Islet precursor cell (in vitro differentiated cells): ENCODE measurements around the gene ANKRD33.

Experiments used
- DNase-seq: peaks from one replicate; pipeline ENCODE4 v3.0.0-alpha.2; 2018

The ANKRD33 gene, protein sequence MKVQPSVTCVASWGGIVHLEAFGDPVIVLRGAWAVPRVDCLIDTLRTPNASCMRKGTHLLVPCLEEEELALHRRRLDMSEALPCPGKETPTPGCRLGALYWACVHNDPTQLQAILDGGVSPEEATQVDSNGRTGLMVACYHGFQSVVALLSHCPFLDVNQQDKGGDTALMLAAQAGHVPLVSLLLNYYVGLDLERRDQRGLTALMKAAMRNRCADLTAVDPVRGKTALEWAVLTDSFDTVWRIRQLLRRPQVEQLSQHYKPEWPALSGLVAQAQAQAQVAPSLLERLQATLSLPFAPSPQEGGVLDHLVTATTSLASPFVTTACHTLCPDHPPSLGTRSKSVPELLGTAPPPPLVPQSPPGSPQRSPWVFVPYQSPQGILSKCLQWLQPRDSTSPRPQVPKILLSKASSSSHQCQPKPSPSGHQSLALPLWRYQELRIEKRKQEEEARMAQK

DNA sequence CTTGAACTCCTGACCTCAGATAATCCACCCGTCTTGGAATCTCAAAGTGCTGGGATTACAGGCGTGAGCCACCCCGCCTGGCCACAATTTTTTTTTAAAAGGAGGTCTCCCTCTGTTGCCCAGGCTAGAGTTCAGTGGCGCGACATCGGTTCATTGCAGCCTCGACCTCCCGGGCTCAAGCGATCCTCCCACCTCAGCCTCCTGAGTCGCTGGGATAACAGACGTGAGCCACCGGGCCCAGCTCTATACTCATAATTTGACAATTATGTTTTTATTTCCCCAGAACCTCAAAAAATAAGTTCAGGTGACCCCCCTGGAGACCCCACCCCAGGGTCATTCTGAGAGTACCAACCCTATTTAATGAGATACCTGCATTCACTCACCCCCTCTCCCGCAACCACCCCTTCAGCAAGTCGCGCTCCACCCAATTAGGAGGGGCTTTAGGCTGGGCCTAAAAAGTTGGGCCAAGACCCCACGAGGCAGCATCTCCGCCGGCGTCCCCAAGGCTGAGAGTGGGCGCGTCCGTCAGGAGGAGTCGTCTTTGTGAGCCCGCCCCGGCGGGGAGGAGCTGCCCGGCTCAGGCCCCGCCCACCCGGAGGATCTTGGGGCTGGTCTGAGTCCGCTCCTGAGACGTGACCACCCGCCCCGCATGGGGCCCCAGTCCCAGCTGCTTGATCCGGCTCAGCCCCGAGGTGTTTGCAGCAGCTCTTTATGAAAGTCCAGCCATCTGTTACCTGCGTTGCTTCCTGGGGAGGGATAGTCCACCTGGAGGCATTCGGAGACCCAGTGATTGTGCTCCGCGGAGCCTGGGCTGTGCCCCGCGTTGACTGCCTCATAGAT is at the start of gene ANKRD33:
Gene ANKRD33 (plus strand): TSS at position 628 of the 840 bp plus-strand sequence. CDS start 84 bp downstream, at position 712.
- DNase-seq: peak; percentile 95

DNA sequence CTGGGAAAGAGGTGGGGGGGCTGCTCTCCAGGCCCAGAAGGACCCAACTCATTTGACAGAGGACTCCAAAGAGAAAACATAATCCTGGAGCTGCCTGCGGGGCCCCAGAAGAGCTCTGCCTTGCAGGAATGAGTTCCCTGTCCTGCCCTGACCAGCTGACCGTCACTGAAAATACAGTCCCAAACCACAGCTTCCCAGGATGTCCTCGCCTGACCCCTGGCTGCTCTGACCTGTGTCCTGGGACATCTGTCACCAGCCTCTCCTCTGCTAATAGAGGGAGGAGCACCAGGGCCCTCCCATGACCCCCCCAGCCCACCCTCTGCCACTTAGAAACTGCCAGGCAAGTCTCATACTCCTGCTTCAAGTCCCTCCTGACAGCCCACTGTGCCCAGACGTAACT is 49.1 kb upstream of the ANKRD33 start:
- peak; percentile 69 for DNase-seq

DNA sequence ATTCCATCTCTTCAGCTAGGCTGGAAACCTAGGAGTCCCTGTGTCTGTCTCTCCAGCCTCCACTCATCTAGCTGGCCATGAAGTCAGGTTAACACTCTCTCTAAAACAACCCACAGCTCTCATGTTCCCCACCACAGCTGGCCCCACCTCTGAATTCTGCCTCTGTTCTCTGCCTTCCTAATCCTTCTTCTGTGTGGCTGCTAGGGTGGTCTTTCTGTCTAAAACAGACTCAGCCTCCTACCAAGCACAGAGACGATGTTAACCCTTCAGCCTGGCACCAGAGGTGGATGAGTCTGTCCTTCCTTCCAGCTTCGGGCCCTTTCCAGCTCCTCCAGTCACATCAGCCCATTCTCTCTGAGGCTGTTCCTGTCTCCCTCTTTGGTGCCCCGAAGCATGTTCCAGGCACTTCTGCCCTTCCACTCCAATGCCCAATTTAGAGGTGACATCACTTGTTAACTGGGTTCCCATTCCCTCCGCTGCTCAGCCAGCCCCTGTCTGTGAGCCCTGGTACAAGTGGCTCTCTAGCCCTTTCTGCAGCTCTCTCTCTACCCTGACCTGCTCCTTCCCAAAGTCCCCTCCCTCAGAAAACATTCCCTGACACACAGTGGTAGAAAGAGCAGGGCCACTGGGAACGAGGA is 48.5 kb upstream of the ANKRD33 start:
- peak; percentile 58 for DNase-seq

DNA sequence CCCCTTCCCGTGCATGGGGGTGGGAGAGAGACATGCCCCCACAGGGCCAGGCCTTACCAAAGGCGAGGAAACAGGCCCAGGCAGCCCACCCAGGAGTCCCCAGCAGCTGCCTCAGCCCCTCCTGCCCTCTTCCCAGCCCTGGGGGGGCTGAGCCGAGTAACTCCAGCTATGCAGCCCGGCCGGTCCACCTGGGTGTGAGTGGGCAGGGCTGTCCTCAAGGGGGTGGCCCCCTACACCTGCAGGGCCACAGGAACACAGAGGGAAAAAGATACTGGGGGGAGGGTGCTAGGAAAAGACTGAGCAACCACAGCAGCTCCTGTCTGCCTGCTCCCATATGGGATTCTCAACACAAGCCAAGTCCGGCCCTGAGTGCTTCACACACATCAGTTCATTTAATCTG is 46.9 kb upstream of the ANKRD33 start:
- peak; percentile 59 for DNase-seq

DNA sequence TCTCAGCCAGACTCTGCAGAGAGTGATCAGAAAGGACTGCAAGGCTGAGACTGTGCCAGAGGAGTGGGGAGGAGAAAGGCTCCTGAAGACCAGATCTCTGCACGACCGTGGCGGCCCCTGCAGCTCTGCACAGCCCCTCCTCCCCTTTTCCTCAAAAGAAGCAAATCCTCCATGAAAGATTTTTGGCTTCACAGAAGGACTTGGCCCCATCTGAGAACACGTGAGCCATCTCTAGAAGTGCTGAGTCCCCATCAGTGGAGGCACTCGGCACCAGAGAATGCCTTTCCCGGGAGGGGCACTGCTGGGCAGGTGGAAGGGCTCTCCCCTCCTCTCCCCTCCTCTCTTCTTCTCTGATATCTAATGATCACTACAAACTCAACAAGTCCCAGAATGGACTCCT is 46.2 kb upstream of the ANKRD33 start:
- no peak for DNase-seq

DNA sequence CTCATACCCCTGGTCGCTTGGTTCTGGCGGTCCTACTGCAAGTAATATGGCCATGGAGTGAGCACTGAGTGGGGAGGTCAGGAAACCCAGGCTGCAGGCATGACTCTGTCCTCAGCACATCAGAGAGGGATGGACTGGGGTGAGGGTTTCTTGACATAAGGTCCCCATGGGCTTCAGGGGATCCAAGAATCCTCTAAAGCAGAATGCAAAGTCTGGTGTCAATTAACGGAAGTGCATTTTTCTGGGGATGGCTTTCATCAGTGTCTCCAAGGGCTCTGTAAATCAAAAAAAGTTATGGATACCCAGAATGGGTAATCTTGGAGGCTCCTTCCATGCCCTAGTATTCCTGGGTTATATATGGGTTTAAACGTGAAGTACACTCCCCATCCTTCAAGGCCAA is 43.0 kb upstream of the ANKRD33 start:
- DNase-seq: no peak

DNA sequence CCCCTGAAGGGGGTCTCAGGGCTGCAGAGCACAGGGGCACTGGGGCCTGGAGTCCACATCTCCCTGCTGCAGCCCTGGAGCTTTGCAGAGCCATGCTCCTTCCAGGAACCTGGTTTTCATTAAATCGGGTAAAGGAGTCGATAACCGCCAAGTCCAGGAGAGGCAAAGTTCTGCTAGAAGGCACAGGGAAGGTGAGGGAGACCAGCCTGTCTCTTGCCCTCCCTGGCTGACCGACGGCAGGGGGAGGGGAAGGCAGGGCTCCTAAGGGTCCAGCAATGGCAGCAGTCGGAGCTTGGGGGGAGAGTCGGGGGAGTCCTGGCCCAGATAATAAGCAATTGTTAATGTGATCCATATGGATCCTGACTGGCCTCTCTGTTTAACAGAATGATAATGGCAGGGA is 42.4 kb upstream of the ANKRD33 start:
- no peak for DNase-seq

DNA sequence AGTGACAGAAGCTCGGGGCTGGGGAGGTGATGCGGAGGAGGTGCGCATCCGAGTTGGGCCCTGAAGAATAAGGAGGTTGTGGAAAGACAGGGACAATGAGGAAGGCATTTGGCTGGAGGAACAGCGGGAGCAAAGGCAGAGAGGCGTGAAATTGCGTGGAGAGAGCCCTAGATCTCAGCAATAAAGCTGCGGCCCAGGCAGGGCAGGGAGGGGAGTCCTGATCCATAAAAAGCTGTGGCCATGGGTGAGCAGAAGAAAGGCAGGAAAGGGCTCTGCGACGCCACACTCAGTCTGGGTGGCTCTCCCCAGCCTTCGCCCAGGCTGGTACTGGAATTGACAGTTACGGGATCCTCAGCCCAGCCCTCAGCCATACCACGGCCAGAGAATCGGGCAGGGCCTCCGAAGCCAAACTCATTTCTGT is 41.6 kb upstream of the ANKRD33 start:
- peak; percentile 50 for DNase-seq

DNA sequence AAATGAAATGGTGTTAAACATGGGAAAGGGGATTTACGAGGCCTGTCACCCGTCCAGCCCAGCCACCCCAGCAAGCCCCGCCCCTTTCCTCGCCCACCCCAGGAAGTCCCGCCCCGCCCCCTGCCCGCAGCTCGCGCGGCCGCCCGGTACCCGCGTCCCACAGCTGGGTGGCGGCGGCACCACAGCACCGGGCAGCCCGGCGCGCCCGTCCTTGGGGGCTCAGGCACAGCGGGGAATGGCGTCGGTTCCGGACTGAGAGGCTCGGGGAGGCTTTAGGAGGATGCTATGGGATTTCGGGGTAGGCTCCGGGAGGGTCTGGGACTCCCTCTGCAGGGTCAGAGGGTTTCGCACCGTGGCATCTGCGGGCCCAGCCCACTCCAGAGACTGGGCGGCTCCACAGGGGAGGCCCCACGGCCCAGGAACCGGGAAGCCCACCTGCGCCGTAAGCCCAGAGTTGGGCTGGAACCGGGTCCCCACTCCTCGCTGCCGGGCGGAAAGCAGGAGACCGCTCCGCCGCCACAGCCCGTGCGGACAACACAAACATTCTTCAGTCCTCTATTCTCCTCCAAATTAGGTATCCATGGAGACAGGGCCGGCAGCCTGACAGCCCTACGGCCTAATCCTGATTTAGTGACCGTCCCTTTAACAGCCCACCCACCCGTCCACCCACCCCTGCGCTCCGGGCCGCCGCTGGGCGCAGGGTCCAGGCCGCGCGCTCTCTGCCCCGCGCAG is 40.8 kb upstream of the ANKRD33 start:
- DNase-seq: peak; percentile 92

DNA sequence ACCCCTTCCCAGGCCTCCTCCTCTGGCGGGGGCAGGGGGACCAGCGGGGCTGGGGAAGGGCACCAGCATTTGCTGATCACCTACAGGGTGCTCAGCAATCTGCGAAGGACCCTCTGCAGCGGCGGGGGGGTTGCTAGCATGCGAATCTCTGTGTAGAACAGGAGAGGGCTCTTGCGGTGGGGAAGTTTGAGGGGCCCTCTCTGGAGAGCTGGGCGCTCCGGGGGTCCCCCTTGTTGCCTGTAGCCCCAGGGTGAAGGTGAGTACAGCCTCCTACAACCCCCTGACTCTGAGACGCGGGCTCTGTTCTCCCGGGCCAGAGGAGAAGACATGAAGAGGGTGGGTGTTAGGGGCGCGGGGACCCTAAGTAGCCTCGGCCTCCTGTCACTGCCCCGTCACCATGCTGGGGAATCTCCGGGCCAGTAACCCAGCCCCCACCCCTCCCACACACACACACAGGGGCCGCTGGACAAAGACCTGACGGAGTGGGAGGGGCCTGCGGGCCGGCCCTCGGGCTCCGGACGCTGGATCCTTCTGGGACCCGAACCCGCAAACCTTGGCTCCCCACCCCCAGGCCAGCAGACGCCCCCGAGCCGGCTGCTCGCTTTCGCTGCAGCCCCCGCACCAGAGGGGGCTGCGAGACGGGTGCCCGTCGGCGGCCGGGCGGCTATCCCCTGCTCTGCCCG is 40.1 kb upstream of the ANKRD33 start:
- DNase-seq: peak; percentile 88

DNA sequence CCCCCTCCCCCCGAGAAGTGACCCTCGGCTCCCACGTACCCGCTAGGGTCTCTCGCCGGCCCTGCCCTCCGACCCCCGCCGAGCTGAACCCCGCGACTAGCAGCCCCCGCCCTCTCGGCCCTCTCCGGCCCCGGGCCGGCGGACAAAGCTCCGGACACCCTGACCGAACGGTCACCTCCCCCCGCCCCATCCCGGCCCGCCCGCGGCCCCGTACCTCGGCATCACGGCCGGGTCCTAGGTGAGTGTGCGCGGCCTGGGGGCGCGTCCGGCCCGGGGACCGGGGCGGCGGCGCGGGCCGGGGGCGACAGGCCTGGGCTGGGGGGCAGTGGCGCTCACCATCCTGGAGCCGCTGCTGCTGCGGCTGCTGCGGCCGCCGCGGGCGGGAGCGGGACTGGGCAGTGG is 39.6 kb upstream of the ANKRD33 start, which contains the start of gene FIGNL2:
Gene FIGNL2 (minus strand): TSS at position 393 of the 402 bp plus-strand sequence. CDS start 26,305 bp downstream, outside the sequence.
- no peak for DNase-seq

DNA sequence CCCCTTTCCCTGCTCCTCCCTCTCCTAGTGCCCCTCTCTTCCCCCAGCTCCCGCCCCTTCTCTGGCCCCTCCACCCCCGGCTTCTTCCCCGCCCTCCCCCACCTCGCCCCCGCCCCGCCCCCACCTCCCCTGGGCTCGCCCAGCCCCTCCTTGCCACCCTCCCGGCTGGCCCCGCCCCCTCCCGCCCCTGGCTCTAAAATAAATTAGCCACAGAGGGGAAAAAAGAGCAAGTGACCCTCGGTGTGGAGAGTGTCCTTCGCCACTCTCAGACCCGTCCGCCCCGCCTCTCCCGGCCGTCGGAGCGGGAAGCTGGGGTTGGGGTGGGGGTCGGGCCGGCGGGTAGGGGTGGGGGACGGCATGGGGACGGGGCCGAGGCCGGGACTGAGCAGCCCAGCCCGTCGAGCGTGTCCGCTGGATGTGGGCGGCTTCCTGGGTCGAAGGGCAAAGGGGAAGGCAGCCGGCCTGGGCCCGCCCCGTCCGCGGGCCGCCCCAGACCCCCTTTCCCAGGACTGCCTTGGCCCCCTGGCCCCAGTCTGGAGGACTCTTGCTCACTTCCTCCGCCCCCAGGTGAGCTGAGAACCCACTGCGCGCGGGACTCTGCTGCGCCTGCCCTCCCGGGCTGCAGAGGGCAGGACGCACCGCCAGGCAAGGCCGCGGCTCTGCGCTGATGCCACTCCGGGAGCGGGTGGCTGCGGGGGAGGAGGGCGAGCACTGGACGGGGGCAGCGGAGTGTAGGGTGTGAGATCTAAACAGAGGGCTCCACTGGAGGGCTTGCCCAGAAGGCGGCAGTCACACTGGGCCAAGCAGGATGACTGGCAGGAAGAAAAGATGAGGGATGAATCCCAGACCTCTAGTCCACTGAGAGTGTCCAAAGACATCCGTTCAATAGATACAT is 38.8 kb upstream of the ANKRD33 start:
- peak; percentile 92 for DNase-seq

DNA sequence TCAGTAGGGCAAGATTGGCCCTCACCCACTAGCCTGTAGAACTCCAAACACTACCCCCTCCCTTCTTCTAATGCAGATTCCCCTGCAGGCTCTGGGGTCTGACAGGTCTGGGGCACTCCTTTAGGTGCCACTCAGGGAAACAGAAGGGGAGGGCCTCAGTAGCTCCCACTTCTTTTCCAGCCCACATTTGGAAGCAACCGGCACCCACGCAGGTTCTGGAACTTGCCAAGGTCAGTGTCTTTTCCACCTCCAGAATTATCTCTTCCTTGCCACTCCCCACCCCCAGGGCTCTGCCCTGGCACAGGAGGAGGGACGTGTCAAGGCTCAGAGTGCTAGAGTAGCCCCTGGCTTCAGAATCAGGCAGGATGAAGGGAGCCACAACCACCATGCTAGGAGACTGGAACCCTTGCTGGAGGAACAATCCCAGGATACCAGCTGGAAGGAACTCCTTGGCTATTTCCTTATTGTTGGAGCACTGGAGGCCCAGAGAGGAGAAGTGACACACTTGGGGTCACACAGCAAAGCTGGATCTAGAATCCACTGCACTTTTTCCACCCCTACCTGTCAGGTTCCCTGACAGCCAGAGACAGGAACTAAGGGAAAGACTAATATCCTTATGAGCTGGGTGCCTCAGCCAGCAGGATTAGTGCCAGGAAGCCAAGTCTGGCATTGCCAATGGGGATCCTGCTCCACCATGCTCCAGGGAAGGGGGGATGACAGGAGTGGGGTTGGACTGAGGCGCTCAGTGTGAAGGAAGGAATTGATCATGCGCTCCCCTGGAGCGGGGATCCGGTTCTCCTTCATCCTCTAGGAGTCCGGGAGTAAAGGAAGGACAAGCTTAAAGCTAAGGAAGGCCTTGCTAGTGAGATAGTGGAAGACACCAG is 37.6 kb upstream of the ANKRD33 start:
- no peak for DNase-seq

DNA sequence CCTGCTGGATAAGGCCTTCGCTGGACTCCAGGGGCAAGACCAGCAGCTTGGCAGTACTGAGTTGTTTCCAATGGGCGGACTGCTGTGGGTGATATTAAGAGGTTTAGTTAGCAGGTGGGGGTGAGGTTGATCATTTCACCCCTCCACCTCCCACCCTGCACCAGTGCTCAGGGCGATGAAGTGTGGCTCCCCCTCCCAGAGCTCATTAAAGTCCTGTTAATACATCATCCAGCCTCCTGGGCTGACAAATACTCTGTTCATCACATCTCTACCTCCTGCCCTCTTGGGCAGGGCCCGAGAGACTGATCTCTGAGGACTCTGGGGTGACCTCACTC is 37.0 kb upstream of the ANKRD33 start:
- no peak for DNase-seq

DNA sequence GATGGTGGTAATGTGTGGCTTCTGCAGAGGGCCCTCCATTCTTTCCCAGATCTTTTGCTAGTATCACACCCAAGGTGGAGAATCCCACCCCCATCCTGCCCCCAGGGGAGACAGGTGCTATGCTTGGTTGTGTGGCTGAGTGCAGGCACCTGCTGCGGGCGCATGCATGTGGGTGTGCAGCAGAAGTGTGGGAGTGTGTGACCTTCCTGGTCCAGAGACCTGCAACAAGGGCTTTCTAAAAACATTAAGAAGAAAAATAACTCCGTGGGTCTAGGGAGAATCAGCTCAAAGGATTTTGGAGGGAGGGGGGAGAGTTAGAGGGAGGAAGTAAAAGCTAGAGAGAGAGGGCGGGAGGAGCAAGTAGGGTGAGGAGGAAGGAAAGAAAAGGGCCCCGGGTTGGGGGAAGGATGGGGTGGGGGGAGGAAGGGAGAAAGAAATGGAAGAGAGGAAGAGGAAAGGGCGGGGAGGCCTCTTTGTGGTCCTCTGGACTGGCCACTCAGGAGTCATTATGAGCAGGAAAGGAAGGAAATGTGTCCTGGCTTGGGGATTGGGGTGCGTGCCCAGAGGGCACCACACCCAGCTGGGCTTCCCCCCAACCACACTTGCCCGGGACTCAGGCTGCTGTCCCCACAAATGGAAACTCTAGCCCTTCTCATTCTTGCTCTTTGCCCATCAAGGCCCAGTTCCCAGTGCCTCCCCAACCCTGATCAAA is 36.3 kb upstream of the ANKRD33 start:
- no peak for DNase-seq

DNA sequence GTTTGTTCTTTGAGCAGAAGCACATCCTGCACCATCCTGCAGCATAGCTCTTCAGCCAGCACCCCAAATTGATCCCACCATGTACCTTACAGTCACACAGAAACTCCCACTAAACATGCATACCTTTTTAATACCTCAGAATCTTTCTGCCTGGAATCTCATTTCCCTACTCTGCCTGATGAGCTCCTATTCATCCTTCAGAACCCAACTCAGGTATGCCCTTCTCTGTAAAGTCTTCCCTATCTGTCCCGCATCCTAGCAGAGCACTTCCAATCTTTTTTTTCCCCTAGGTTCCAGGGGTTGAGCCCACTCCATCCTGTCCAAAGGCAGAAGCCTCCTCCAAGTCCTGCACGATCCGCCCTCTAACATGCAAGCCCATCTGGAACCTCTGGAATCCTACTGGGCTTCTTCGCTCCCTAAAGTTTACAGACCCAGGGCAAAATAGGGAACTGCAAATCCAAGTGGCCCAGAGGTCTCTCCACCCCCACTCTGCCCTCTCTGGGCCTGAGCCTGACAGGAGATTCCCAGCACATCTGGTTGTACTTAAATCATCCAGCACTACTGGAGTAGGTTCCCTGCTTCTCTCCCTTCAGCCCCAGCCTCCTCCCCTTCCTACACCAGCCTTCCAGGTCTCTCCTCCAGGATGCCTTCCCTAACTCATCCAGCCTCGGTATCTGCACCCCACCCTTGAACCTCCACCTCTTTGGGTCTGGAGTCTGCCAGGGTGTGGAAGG is 35.3 kb upstream of the ANKRD33 start:
- peak; percentile 66 for DNase-seq

DNA sequence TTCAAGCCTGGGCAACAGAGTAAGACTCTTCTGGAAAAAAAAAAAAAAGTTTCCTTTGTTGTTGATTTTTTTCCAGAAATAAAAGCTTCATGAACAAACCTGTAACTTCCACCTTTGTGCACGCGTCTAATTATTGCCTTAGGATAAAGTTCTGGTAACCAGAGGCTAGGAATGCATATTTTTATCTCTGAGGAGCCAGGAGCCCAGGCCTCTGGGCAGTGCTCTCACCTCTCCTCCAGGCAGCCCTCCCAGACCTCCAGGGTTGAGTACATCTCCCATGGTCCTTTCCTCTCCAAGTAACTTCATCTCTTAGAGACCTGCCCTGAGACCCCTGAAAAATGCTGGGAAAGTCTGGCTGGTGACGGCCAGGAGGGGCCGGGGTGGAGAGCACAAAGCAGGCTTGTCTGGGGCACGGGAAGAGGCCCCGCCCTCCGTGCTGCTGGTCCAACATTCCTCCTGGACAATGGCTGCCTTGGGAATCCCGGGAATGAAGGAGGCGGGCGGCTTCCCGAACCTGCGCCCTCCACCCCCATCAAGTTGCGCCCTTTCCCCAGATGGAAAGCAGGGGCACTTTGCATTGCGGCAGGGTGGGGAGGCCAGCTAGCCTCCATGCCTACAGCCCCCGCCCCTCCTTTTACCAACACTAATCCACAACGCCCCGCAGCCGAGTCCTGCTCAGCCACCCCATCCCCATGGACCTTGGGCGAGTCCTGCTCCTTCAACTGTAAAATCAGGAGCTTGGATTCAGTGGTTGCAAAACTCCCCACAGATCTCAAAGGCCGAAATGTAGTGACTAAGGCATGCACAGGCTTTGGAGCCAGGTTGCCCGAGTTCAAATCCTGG is 32.1 kb upstream of the ANKRD33 start:
- DNase-seq: peak; percentile 98

DNA sequence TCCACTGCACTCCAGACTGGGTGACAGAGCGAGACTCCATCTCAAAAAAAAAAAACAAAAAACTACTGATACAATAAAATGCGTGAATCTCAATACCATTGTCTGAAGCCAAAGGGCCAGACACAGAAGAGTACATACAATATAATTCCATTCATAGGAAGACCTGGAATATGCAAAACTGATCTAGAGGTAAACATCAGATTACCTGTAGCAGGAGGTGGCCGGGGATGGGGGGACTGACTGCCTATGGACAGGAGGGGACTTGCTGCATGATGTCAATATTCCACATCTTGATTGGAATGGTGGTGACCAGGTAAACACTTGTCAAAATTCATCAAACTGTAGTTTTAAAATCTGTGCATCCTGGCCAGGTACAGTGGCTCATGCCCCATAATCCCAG is 26.9 kb upstream of the ANKRD33 start:
- DNase-seq: no peak
